Neural progenitor cell (in vitro differentiated cells): Measurements from ENCODE around the gene GDPD5. TPM values are rescaled to one million over a fixed set of nuclear protein-coding genes. Genes with fewer than 3 reads are reported as not detected.

Experiments
- DNase-seq: peaks from one replicate; pipeline ENCODE4 v3.0.0-alpha.2; 2016; ENCODE audit warnings: low spot score
- H2AFZ ChIP-seq: fragments of 200-600 bp; sonication (generic); replicated peaks from 2 replicates; pipeline ENCODE4 v1.6.1; 2016; ENCODE audit warnings: antibody characterized with exemption
- H3F3A ChIP-seq: fragments of 200-600 bp; sonication (generic); 2 replicates; pipeline ENCODE4 v1.6.1; 2016; ENCODE audit warnings: antibody characterized with exemption, low read depth
- H3K27ac ChIP-seq: fragments of 200-600 bp; sonication (generic); 2 replicates; pipeline ENCODE4 v1.5.1; 2016; ENCODE audit warnings: mild to moderate bottlenecking
- H3K27me3 ChIP-seq: fragments of 200-600 bp; sonication (generic); 2 replicates; pipeline ENCODE4 v1.6.1; 2016; ENCODE audit warnings: mild to moderate bottlenecking, moderate library complexity
- H3K36me3 ChIP-seq: fragments of 200-600 bp; sonication (generic); 2 replicates; pipeline ENCODE4 v1.5.1; 2016
- H3K4me1 ChIP-seq: fragments of 200-600 bp; sonication (generic); 2 replicates; pipeline ENCODE4 v1.6.1; 2016; ENCODE audit warnings: mixed run types
- H3K4me2 ChIP-seq: fragments of 200-600 bp; sonication (generic); 2 replicates; pipeline ENCODE4 v1.6.1; 2016
- H3K4me3 ChIP-seq: fragments of 200-600 bp; sonication (generic); 2 replicates; pipeline ENCODE4 v1.5.1; 2016
- H3K79me2 ChIP-seq: fragments of 200-600 bp; sonication (generic); 2 replicates; pipeline ENCODE4 v1.6.1; 2016; ENCODE audit warnings: low read depth
- H3K9ac ChIP-seq: fragments of 200-600 bp; sonication (generic); 2 replicates; pipeline ENCODE4 v1.6.1; 2016
- H3K9me3 ChIP-seq: fragments of 200-600 bp; sonication (generic); 2 replicates; pipeline ENCODE4 v1.5.1; 2016; ENCODE audit warnings: low read depth
- H4K20me1 ChIP-seq: fragments of 200-600 bp; sonication (generic); 2 replicates; pipeline ENCODE4 v1.6.1; 2016; ENCODE audit warnings: low read depth
- H3K27ac Mint-ChIP-seq: 3 replicates; pipeline ENCODE4 v1.8.0; 2021; ENCODE audit warnings: mixed read lengths
- H3K27me3 Mint-ChIP-seq: 2 replicates; pipeline ENCODE4 v1.8.0; 2022; ENCODE audit warnings: low read depth, mild to moderate bottlenecking, inconsistent platforms, moderate library complexity, mixed read lengths; ENCODE audit not compliant: insufficient read depth
- H3K36me3 Mint-ChIP-seq: 3 replicates; pipeline ENCODE4 v1.8.0; 2021; ENCODE audit warnings: mixed read lengths
- H3K4me1 Mint-ChIP-seq: 3 replicates; pipeline ENCODE4 v1.8.0; 2021; ENCODE audit warnings: mixed read lengths
- H3K4me3 Mint-ChIP-seq: 3 replicates; pipeline ENCODE4 v1.8.0; 2021; ENCODE audit warnings: mild to moderate bottlenecking, moderate library complexity, mixed read lengths
- H3K9me3 Mint-ChIP-seq: 3 replicates; pipeline ENCODE4 v1.8.0; 2020; ENCODE audit warnings: mixed read lengths
- CTCF ChIP-seq: fragments of 200-600 bp; sonication (generic); IDR thresholded peaks from 2 replicates; pipeline ENCODE4 v1.5.1; 2017; ENCODE audit warnings: antibody characterized with exemption, mild to moderate bottlenecking
- EZH2 ChIP-seq: fragments of 200-600 bp; sonication (generic); IDR thresholded peaks from 2 replicates; pipeline ENCODE4 v1.6.1; 2017; ENCODE audit warnings: antibody characterized with exemption, mild to moderate bottlenecking, moderate library complexity
- EZH2phosphoT487 ChIP-seq: fragments of 200-600 bp; sonication (generic); IDR thresholded peaks from 2 replicates; pipeline ENCODE4 v1.6.1; 2017; ENCODE audit warnings: antibody characterized with exemption
- total RNA-seq: library from RNA; depleted of rRNA; stranded (reverse); fragments of >200 nt; gene quantifications from 2 replicates; pipeline ENCODE4 v1.2.3, GENCODE V29; 2015; ENCODE audit warnings: low replicate concordance

GDPD5 gene
- total RNA-seq, 1 donor from 2014 or later, result 11.3 TPM

- Mint-ChIP-seq H3K27me3 (peaks cover 3% of the 10 kb centered on the region), H3K36me3 (no peaks in the 10 kb centered on the region)
- TF ChIP-seq CTCF (no peak), EZH2phosphoT487 (no peak), EZH2 (no peak)
Measured at GRCh38 chr11:75548595-75549272, 23.0 kb upstream of the GDPD5 start.

GRCh38 chr11:75547617-75548058 is 21.9 kb upstream of the GDPD5 start:
- Histone ChIP-seq H3K27ac (no peak overlapping the region), H3K4me2 (no peak overlapping the region), H3K4me1 (peaks cover 1% of the 10 kb centered on the region), H3K4me3 (no peak overlapping the region), H3K36me3 (no peaks in the 10 kb centered on the region), H4K20me1 (no peaks in the 10 kb centered on the region), H3K79me2 (no peaks in the 10 kb centered on the region), H3K9me3 (no peaks in the 10 kb centered on the region), H3K9ac (no peak overlapping the region), H3F3A (no peaks in the 10 kb centered on the region), H3K27me3 (no peaks in the 10 kb centered on the region), H2AFZ (peak overlapping the region; percentile 53)
- Mint-ChIP-seq H3K36me3 (no peaks in the 10 kb centered on the region), H3K4me1 (peaks cover 17% of the 10 kb centered on the region), H3K27ac (peak overlapping the region; percentile 94), H3K9me3 (no peaks in the 10 kb centered on the region), H3K4me3 (peak overlapping the region; percentile 9), H3K27me3 (peaks cover 3% of the 10 kb centered on the region)
- DNase-seq, result peak; percentile 88
- TF ChIP-seq EZH2phosphoT487 (no peak), CTCF (peak; percentile 88)

More at GRCh38 chr11:75548595-75549272, 23.0 kb upstream of the GDPD5 start:
- Histone ChIP-seq H3F3A (peaks cover 7% of the 10 kb centered on the region), H3K4me2 (no peak overlapping the region), H3K9ac (no peak overlapping the region), H3K27ac (no peak overlapping the region), H3K36me3 (no peaks in the 10 kb centered on the region), H3K9me3 (no peaks in the 10 kb centered on the region), H3K4me1 (peaks cover 11% of the 10 kb centered on the region), H3K79me2 (no peaks in the 10 kb centered on the region), H3K4me3 (no peak overlapping the region), H2AFZ (no peak overlapping the region), H4K20me1 (no peaks in the 10 kb centered on the region), H3K27me3 (no peaks in the 10 kb centered on the region)
- Mint-ChIP-seq H3K4me1 (peaks cover 15% of the 10 kb centered on the region), H3K27ac (no peak overlapping the region), H3K4me3 (no peak overlapping the region), H3K9me3 (no peaks in the 10 kb centered on the region)
- no peak for DNase-seq

GRCh38 chr11:75547177-75547576 is 21.4 kb upstream of the GDPD5 start:
- Histone ChIP-seq H4K20me1 (no peaks in the 10 kb centered on the region), H3K4me2 (no peak overlapping the region), H3K79me2 (no peaks in the 10 kb centered on the region), H3K4me1 (no peaks in the 10 kb centered on the region), H3K36me3 (no peaks in the 10 kb centered on the region), H2AFZ (no peak overlapping the region), H3K9ac (no peak overlapping the region), H3K9me3 (no peaks in the 10 kb centered on the region), H3F3A (no peaks in the 10 kb centered on the region), H3K27ac (no peak overlapping the region), H3K4me3 (no peak overlapping the region), H3K27me3 (no peaks in the 10 kb centered on the region)
- no peak for TF ChIP-seq EZH2phosphoT487
- TF ChIP-seq CTCF, result no peak
- no peak for TF ChIP-seq EZH2
- peaks cover 3% of the 10 kb centered on the region for H3K27me3 Mint-ChIP-seq
- DNase-seq, result no peak
- H3K9me3 Mint-ChIP-seq, result no peaks in the 10 kb centered on the region
- H3K4me1 Mint-ChIP-seq, result peaks cover 16% of the 10 kb centered on the region
- H3K4me3 Mint-ChIP-seq, result no peak overlapping the region
- no peaks in the 10 kb centered on the region for H3K36me3 Mint-ChIP-seq
- peak overlapping the region; percentile 94 for H3K27ac Mint-ChIP-seq
